GM23338 (cell line): ENCODE data around the gene CYFIP1.

Source experiments
- EZH2 ChIP-seq: fragments of 200-600 bp; sonication (generic); IDR thresholded peaks from one replicate; pipeline ENCODE4 v1.8.0; 2017; ENCODE audit warnings: antibody characterized with exemption, mild to moderate bottlenecking, low read depth; ENCODE audit not compliant: unreplicated experiment
- EZH2phosphoT487 ChIP-seq: fragments of 200-600 bp; sonication (generic); IDR thresholded peaks from one replicate; pipeline ENCODE4 v1.8.1; 2018; ENCODE audit warnings: antibody characterized with exemption; ENCODE audit not compliant: unreplicated experiment
- NANOG ChIP-seq: IDR thresholded peaks from 2 replicates; pipeline ENCODE4 v1.6.1; 2016; ENCODE audit warnings: antibody characterized with exemption, borderline replicate concordance
- POLR2AphosphoS5 ChIP-seq: IDR thresholded peaks from 2 replicates; pipeline ENCODE4 v1.6.1; 2016; ENCODE audit warnings: antibody characterized with exemption, low read depth
- TF ChIP-seq, protein P1 (sequence below), 2 experiments: fragments of 200-600 bp in 1 of 2; sonication (generic) in 1 of 2; conservative IDR thresholded peaks; 2 replicates each; pipeline versions ENCODE4 v1.5.1 to v1.6.1; 2016 to 2017; ENCODE audit warnings: antibody characterized with exemption in 2 of 2, low read depth in 2 of 2, mild to moderate bottlenecking in 2 of 2, moderate library complexity in 1 of 2
- TF ChIP-seq, protein P2 (sequence below): IDR thresholded peaks from one replicate; pipeline ENCODE4 v1.6.1; 2018; ENCODE audit warnings: antibody characterized with exemption; ENCODE audit not compliant: unreplicated experiment
- TF ChIP-seq, protein P3 (sequence below): IDR thresholded peaks from 2 replicates; pipeline ENCODE4 v1.6.1; 2016; ENCODE audit warnings: antibody characterized with exemption

DNA sequence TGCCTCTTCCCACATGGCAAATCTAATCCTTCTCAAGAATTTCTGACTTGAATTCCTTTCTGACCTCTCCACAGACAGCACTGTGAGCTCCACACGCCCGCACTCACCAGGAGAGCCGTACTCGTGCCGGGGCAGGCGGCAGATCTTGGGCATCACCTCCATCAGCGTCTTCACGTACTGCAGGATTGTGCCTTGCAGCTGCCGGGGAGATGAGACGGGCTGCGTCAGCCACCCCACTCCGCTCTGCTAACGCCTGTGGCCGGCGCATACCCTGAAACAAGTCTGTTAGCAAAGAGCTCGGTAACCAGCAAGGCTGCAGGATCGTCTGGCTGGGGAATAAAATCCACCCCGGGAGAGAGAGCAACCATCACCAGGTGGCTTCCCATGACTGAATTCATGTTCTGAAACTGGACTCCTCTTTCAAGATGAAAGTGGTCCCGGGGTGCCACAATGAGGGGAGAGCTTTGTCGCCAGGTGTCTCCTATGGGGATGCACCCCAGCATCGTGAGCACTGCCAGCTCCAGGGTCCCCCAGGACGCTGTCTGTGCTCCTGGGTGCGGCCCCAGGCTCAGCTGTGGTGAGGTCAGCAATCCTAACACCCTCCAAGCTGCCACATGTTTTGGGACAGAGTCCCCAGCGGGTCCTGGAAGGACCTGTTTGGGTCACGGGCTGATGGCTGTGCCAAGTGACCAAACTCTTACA, 98.3 kb downstream of the CYFIP1 start:
- TF ChIP-seq, protein P1, sequence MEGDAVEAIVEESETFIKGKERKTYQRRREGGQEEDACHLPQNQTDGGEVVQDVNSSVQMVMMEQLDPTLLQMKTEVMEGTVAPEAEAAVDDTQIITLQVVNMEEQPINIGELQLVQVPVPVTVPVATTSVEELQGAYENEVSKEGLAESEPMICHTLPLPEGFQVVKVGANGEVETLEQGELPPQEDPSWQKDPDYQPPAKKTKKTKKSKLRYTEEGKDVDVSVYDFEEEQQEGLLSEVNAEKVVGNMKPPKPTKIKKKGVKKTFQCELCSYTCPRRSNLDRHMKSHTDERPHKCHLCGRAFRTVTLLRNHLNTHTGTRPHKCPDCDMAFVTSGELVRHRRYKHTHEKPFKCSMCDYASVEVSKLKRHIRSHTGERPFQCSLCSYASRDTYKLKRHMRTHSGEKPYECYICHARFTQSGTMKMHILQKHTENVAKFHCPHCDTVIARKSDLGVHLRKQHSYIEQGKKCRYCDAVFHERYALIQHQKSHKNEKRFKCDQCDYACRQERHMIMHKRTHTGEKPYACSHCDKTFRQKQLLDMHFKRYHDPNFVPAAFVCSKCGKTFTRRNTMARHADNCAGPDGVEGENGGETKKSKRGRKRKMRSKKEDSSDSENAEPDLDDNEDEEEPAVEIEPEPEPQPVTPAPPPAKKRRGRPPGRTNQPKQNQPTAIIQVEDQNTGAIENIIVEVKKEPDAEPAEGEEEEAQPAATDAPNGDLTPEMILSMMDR (conservative IDR thresholded peaks at IDR 0.05; ENCODE audit: low read depth in 2 of 2): no peak
- no peak for TF ChIP-seq EZH2
- TF ChIP-seq, protein P2, sequence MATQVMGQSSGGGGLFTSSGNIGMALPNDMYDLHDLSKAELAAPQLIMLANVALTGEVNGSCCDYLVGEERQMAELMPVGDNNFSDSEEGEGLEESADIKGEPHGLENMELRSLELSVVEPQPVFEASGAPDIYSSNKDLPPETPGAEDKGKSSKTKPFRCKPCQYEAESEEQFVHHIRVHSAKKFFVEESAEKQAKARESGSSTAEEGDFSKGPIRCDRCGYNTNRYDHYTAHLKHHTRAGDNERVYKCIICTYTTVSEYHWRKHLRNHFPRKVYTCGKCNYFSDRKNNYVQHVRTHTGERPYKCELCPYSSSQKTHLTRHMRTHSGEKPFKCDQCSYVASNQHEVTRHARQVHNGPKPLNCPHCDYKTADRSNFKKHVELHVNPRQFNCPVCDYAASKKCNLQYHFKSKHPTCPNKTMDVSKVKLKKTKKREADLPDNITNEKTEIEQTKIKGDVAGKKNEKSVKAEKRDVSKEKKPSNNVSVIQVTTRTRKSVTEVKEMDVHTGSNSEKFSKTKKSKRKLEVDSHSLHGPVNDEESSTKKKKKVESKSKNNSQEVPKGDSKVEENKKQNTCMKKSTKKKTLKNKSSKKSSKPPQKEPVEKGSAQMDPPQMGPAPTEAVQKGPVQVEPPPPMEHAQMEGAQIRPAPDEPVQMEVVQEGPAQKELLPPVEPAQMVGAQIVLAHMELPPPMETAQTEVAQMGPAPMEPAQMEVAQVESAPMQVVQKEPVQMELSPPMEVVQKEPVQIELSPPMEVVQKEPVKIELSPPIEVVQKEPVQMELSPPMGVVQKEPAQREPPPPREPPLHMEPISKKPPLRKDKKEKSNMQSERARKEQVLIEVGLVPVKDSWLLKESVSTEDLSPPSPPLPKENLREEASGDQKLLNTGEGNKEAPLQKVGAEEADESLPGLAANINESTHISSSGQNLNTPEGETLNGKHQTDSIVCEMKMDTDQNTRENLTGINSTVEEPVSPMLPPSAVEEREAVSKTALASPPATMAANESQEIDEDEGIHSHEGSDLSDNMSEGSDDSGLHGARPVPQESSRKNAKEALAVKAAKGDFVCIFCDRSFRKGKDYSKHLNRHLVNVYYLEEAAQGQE: no peak
- no peak for TF ChIP-seq EZH2phosphoT487
- TF ChIP-seq POLR2AphosphoS5: no peak
- TF ChIP-seq, protein P3, sequence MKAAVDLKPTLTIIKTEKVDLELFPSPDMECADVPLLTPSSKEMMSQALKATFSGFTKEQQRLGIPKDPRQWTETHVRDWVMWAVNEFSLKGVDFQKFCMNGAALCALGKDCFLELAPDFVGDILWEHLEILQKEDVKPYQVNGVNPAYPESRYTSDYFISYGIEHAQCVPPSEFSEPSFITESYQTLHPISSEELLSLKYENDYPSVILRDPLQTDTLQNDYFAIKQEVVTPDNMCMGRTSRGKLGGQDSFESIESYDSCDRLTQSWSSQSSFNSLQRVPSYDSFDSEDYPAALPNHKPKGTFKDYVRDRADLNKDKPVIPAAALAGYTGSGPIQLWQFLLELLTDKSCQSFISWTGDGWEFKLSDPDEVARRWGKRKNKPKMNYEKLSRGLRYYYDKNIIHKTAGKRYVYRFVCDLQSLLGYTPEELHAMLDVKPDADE: no peak
- TF ChIP-seq NANOG: no peak
